ENCODE data around the gene KRTAP2-4. TPM values are rescaled to one million over a fixed set of nuclear protein-coding genes. Genes with fewer than 3 reads are reported as not detected.
A peak's percentile ranks its signal among the peaks of the same experiment; 100 is the strongest.
"Not testable (repeated sequence)": the region's sequence is repeated elsewhere in the genome, so short reads cannot be mapped to it uniquely, and the experiment has no call there.

Gene KRTAP2-4
- total RNA-seq, 1 experiment from 2014 or later, result 0.76 TPM

GRCh38 chr17:41088760-41089352 is 23.2 kb upstream of the KRTAP2-4 start:
- H4K20me1 ChIP-seq (ENCODE audit: insufficient read depth); H3K27ac ChIP-seq (ENCODE audit: low read depth, low read length); ATAC-seq; DNase-seq (ENCODE audit: low read depth, low spot score); H2AFZ ChIP-seq (ENCODE audit: low read depth, low read length, poor library complexity, severe bottlenecking); intact Hi-C loops (cut with micrococcal nuclease); BruUV-seq (replicated peaks); H3K9me3 ChIP-seq (ENCODE audit: control insufficient read depth in 1 of 2, insufficient read depth in 1 of 2, low read depth in 1 of 2, low read length in 2 of 2); H3K27me3 ChIP-seq (ENCODE audit: insufficient read depth, low read length); H3K9ac ChIP-seq (ENCODE audit: low read length); POLR2A ChIA-PET; H3K4me3 ChIP-seq (replicated peaks in 1 of 2; ENCODE audit: low read depth in 1 of 2, low read length in 2 of 2); H3K9me2 ChIP-seq (ENCODE audit: insufficient read depth); H3K36me3 ChIP-seq (ENCODE audit: control insufficient read depth in 1 of 2, insufficient read depth in 2 of 2, low read length in 2 of 2); RAD21 ChIA-PET (ENCODE audit: low non-redundant PET in 1 of 2, low total read pairs in 2 of 2, uncharacterized antibody in 2 of 2, unreplicated experiment in 2 of 2); CTCF ChIA-PET; H3K4me2 ChIP-seq (ENCODE audit: low read length): not testable (repeated sequence)
- Histone ChIP-seq H3K79me2 (ENCODE audit: insufficient read depth, low read length) (peaks cover 12% of the 10 kb centered on the region), H3K4me1 (ENCODE audit: control insufficient read depth in 1 of 2, insufficient read depth in 2 of 2, low read length in 2 of 2) (peaks cover 10 to 16% of the 10 kb centered on the region in 2 experiments)

GRCh38 chr17:41084100-41084856 is 18.6 kb upstream of the KRTAP2-4 start, which contains the start of gene KRTAP4-7:
Gene KRTAP4-7 (plus strand): TSS chr17:41084150. CDS start chr17:41084207, 57 bp downstream.
- BruUV-seq (replicated peaks), result not testable (repeated sequence)
- H3K4me3 ChIP-seq (replicated peaks in 1 of 2; ENCODE audit: low read depth in 1 of 2, low read length in 2 of 2), result peak within 1 kb of the TSS; percentile 40 to 56
- POLR2A ChIA-PET, result interaction anchor here (1.6 kb wide), 1 partner anchor 56 kb away, joined by 5 read pairs; the partner anchor contains the start of gene KRTAP4-6

More at GRCh38 chr17:41084100-41084856, 18.6 kb upstream of the KRTAP2-4 start, which contains the start of gene KRTAP4-7:
- H4K20me1 ChIP-seq (ENCODE audit: insufficient read depth); H2AFZ ChIP-seq (ENCODE audit: low read depth, low read length, poor library complexity, severe bottlenecking); H3K9me3 ChIP-seq (ENCODE audit: control insufficient read depth in 1 of 2, insufficient read depth in 1 of 2, low read depth in 1 of 2, low read length in 2 of 2); H3K9me2 ChIP-seq (ENCODE audit: insufficient read depth); H3K27me3 ChIP-seq (ENCODE audit: insufficient read depth, low read length); RAD21 ChIA-PET (ENCODE audit: low non-redundant PET in 1 of 2, low total read pairs in 2 of 2, uncharacterized antibody in 2 of 2, unreplicated experiment in 2 of 2); DNase-seq (ENCODE audit: low read depth, low spot score); intact Hi-C loops (cut with micrococcal nuclease); CTCF ChIA-PET: not testable (repeated sequence)
- H3K27ac ChIP-seq (ENCODE audit: low read depth, low read length), result peak within 1 kb of the TSS; percentile 76
- H3K9ac ChIP-seq (ENCODE audit: low read length), result peak within 1 kb of the TSS; percentile 49
- H3K79me2 ChIP-seq (ENCODE audit: insufficient read depth, low read length), result peaks cover 42% of the 10 kb centered on the region
- peak within 1 kb of the TSS; percentile 62 for H3K4me2 ChIP-seq (ENCODE audit: low read length)
- ATAC-seq, result peak; percentile 56
- peaks cover 0 to 22% of the 10 kb centered on the region in 2 experiments; a peak in 2 of 4 replicates for H3K36me3 ChIP-seq (ENCODE audit: control insufficient read depth in 1 of 2, insufficient read depth in 2 of 2, low read length in 2 of 2)
- peak; percentile 48; the same call in 1 of the 2 replicates for TF ChIP-seq CBX3 (IDR thresholded peaks at IDR 0.05; ENCODE audit: low read depth)
- TF ChIP-seq POLR2AphosphoS5 (IDR thresholded peaks at IDR 0.05; ENCODE audit: low read depth, low read length), result peak; percentile 14; the same call in 1 of the 2 replicates
- peaks cover 20 to 47% of the 10 kb centered on the region in 2 experiments for H3K4me1 ChIP-seq (ENCODE audit: control insufficient read depth in 1 of 2, insufficient read depth in 2 of 2, low read length in 2 of 2)
